ENCODE measurements around the gene AKNA.

AKNA gene

GRCh38 chr9:114359801-114360200 lies 28.0 kb downstream of the AKNA start:
- TF ChIP-seq GATA3 (IDR thresholded peaks at IDR 0.05; ENCODE audit: low read depth, low read length) (no peak), GATA2 (IDR thresholded peaks at IDR 0.05; ENCODE audit: low read depth, low read length) (no peak)

- TF ChIP-seq GATA3 (IDR thresholded peaks at IDR 0.05; ENCODE audit: low read depth, low read length): no peak
- no peak for TF ChIP-seq GATA2 (IDR thresholded peaks at IDR 0.05; ENCODE audit: low read depth, low read length)
These were observed 29.9 kb downstream of the AKNA start for GRCh38 chr9:114357911-114358328.

- no peak for TF ChIP-seq GATA2 (IDR thresholded peaks at IDR 0.05; ENCODE audit: low read depth, low read length)
- no peak for TF ChIP-seq GATA3 (IDR thresholded peaks at IDR 0.05; ENCODE audit: low read depth, low read length)
These were observed 30.4 kb downstream of the AKNA start for GRCh38 chr9:114357360-114357759.

- TF ChIP-seq GATA2 (IDR thresholded peaks at IDR 0.05; ENCODE audit: low read depth, low read length) (no peak), GATA3 (IDR thresholded peaks at IDR 0.05; ENCODE audit: low read depth, low read length) (no peak)
These were observed 31.0 kb downstream of the AKNA start for GRCh38 chr9:114356792-114357191.

- no peak for TF ChIP-seq GATA2 (IDR thresholded peaks at IDR 0.05; ENCODE audit: low read depth, low read length)
- TF ChIP-seq GATA3 (IDR thresholded peaks at IDR 0.05; ENCODE audit: low read depth, low read length): no peak
These were observed 32.0 kb downstream of the AKNA start for GRCh38 chr9:114355821-114356220.

- no peak for TF ChIP-seq GATA3 (IDR thresholded peaks at IDR 0.05; ENCODE audit: low read depth, low read length)
- no peak for TF ChIP-seq GATA2 (IDR thresholded peaks at IDR 0.05; ENCODE audit: low read depth, low read length)
These were observed 35.9 kb downstream of the AKNA start for GRCh38 chr9:114351932-114352331.

GRCh38 chr9:114350636-114351401 lies 37.0 kb downstream of the AKNA start:
- no peak for TF ChIP-seq GATA3 (IDR thresholded peaks at IDR 0.05; ENCODE audit: low read depth, low read length)
- TF ChIP-seq GATA2 (IDR thresholded peaks at IDR 0.05; ENCODE audit: low read depth, low read length): no peak

- TF ChIP-seq GATA3 (IDR thresholded peaks at IDR 0.05; ENCODE audit: low read depth, low read length) (no peak), GATA2 (IDR thresholded peaks at IDR 0.05; ENCODE audit: low read depth, low read length) (no peak)
These were observed 37.9 kb downstream of the AKNA start for GRCh38 chr9:114349713-114350480.

GRCh38 chr9:114348906-114349482 lies 38.8 kb downstream of the AKNA start:
- TF ChIP-seq GATA3 (IDR thresholded peaks at IDR 0.05; ENCODE audit: low read depth, low read length): no peak
- TF ChIP-seq GATA2 (IDR thresholded peaks at IDR 0.05; ENCODE audit: low read depth, low read length): no peak

GRCh38 chr9:114348261-114348905 lies 39.4 kb downstream of the AKNA start:
- TF ChIP-seq GATA3 (IDR thresholded peaks at IDR 0.05; ENCODE audit: low read depth, low read length): no peak
- TF ChIP-seq GATA2 (IDR thresholded peaks at IDR 0.05; ENCODE audit: low read depth, low read length): no peak

- no peak for TF ChIP-seq GATA3 (IDR thresholded peaks at IDR 0.05; ENCODE audit: low read depth, low read length)
- no peak for TF ChIP-seq GATA2 (IDR thresholded peaks at IDR 0.05; ENCODE audit: low read depth, low read length)
These were observed 40.1 kb downstream of the AKNA start for GRCh38 chr9:114347675-114348074.

GRCh38 chr9:114346146-114346545 lies 41.6 kb downstream of the AKNA start:
- TF ChIP-seq GATA2 (IDR thresholded peaks at IDR 0.05; ENCODE audit: low read depth, low read length) (no peak), GATA3 (IDR thresholded peaks at IDR 0.05; ENCODE audit: low read depth, low read length) (no peak)

GRCh38 chr9:114345493-114346065 lies 42.2 kb downstream of the AKNA start:
- no peak for TF ChIP-seq GATA2 (IDR thresholded peaks at IDR 0.05; ENCODE audit: low read depth, low read length)
- no peak for TF ChIP-seq GATA3 (IDR thresholded peaks at IDR 0.05; ENCODE audit: low read depth, low read length)

GRCh38 chr9:114344692-114345091 lies 43.1 kb downstream of the AKNA start:
- TF ChIP-seq GATA3 (IDR thresholded peaks at IDR 0.05; ENCODE audit: low read depth, low read length): no peak
- no peak for TF ChIP-seq GATA2 (IDR thresholded peaks at IDR 0.05; ENCODE audit: low read depth, low read length)

Data from SH-SY5Y (cell line).